Nephron (organoid): ENCODE measurements around the gene CAB39.

Experiments used
- H3K27ac Mint-ChIP-seq, 3 experiments: 2 replicates each; pipeline ENCODE4 v1.8.0; 2020; ENCODE audit warnings: mixed read lengths in 3 of 3, mild to moderate bottlenecking in 2 of 3, moderate library complexity in 1 of 3
- H3K27me3 Mint-ChIP-seq: 2 replicates; pipeline ENCODE4 v1.8.0; 2021; ENCODE audit warnings: low read depth, mild to moderate bottlenecking, moderate library complexity, mixed read lengths
- H3K36me3 Mint-ChIP-seq: 2 replicates; pipeline ENCODE4 v1.8.0; 2020; ENCODE audit warnings: low read depth, mixed read lengths
- H3K4me1 Mint-ChIP-seq: 2 replicates; pipeline ENCODE4 v1.8.0; 2020; ENCODE audit warnings: mixed read lengths
- H3K4me3 Mint-ChIP-seq, 3 experiments: 2 replicates each; pipeline ENCODE4 v1.8.0; 2020; ENCODE audit warnings: mild to moderate bottlenecking in 3 of 3, mixed read lengths in 3 of 3, moderate library complexity in 2 of 3
- H3K9me3 Mint-ChIP-seq: 2 replicates; pipeline ENCODE4 v1.8.0; 2020; ENCODE audit warnings: mixed read lengths
- CTCF ChIP-seq, 3 experiments: fragments of 200-600 bp; sonication (generic); IDR thresholded peaks; one replicate each; pipeline ENCODE4 v1.5.0; 2021; ENCODE audit warnings: antibody characterized with exemption in 3 of 3; ENCODE audit not compliant: unreplicated experiment in 3 of 3

The CAB39 gene

GRCh38 chr2:230788554-230789175 is 76.0 kb downstream of the CAB39 start:
- H3K27me3 Mint-ChIP-seq, result no peaks in the 10 kb centered on the region
- no peak for TF ChIP-seq CTCF (IDR thresholded peaks at IDR 0.05; ENCODE audit: unreplicated experiment in 3 of 3)
- peaks cover 5% of the 10 kb centered on the region for H3K4me1 Mint-ChIP-seq
- peaks cover 89% of the 10 kb centered on the region for H3K36me3 Mint-ChIP-seq
- H3K27ac Mint-ChIP-seq, result no peak overlapping the region
- no peak overlapping the region for H3K4me3 Mint-ChIP-seq
- H3K9me3 Mint-ChIP-seq, result peaks cover 46% of the 10 kb centered on the region

DNA sequence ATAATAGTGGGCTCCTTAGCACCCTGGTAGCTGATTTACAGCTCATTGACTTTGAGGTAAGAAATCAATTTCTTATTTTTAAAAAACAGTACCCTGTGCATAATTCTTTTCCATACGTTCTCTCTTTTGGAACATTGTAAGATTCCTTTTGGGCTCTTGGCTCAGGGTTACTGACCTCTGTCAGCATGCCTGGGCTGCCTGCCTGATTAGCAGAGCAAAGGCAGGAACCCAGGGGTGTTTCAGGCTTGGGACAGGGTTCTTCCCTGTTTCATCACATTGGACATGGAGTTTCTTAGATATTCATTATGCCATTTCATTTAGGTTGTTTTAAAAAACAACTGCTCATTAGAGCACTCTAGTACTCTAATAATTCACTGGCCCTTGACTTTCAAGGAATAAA is 78.3 kb downstream of the CAB39 start:
- Mint-ChIP-seq H3K9me3 (peaks cover 32% of the 10 kb centered on the region), H3K36me3 (peaks cover 82% of the 10 kb centered on the region), H3K27me3 (no peaks in the 10 kb centered on the region), H3K4me1 (no peaks in the 10 kb centered on the region), H3K4me3 (no peak overlapping the region), H3K27ac (no peak overlapping the region)
- TF ChIP-seq CTCF (IDR thresholded peaks at IDR 0.05; ENCODE audit: unreplicated experiment in 3 of 3), result no peak

DNA sequence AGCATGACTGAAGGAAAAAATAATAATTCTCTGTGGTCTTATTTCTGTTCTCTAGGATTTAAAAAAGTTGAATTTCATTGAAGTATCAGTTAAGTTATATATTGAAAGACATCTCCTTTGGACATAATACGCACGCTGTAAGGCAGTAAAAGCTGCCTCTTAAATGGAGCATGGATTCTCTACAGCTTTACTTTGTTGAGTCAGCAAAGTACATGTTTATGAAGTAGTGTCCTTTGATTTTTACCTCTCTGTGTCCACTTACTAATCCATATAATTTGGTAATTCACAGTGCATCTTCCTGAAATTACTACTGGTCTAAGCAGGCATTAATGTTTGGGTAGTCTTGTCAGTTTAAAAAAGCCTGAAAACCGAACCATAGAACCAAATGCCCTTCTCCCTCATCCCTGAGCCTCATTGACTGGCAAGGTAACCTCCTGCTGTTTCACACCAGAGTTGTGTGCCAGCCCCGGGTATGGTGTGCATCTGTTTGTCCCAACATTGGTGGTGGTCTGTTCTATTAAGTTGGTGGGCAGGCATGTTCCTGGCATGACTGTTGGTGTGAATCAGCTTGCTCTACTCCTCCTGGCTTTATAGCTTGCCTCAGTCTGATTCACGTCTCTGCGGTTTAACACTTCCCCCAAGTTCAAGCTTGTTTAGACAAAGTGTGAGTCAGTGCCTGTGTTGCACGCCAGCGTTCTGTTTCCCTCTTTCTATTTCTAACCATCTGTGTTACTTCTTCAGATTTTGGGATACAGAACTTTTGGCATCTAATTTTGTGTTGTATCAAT is 81.1 kb downstream of the CAB39 start:
- Mint-ChIP-seq H3K27me3 (no peaks in the 10 kb centered on the region), H3K27ac (no peak overlapping the region), H3K9me3 (peaks cover 15% of the 10 kb centered on the region)

GRCh38 chr2:230794497-230794896 is 81.9 kb downstream of the CAB39 start:
- Mint-ChIP-seq H3K4me3 (no peak overlapping the region), H3K4me1 (no peaks in the 10 kb centered on the region), H3K27ac (no peak overlapping the region), H3K36me3 (peaks cover 58% of the 10 kb centered on the region), H3K27me3 (no peaks in the 10 kb centered on the region), H3K9me3 (peaks cover 8% of the 10 kb centered on the region)
- TF ChIP-seq CTCF (IDR thresholded peaks at IDR 0.05; ENCODE audit: unreplicated experiment in 3 of 3), result no peak

More for the DNA sequence above, 81.1 kb downstream of the CAB39 start:
- Mint-ChIP-seq H3K4me3 (no peak overlapping the region), H3K4me1 (no peaks in the 10 kb centered on the region), H3K36me3 (peaks cover 59% of the 10 kb centered on the region)
- TF ChIP-seq CTCF (IDR thresholded peaks at IDR 0.05; ENCODE audit: unreplicated experiment in 3 of 3), result no peak

DNA sequence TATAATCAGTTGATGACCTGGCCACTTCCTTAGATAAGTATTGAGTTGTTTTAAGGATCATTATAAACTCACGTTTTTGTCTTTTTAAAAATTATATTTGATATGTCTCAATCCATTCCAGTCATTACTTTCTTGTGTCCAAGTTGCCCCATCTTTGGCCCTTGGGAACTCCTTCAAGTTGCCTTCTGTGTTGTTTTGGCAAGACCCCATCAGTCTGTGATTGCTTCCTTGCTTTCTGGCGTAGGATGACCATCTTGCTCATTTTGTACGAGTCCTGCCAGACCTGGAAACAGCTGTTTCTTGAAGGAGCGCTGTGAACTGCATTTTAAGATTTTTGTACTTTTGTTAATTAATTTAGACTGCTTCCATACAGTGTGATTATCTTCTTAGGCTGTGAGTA is 83.2 kb downstream of the CAB39 start:
- H3K27me3 Mint-ChIP-seq, result no peaks in the 10 kb centered on the region
- H3K36me3 Mint-ChIP-seq, result peaks cover 55% of the 10 kb centered on the region
- H3K4me3 Mint-ChIP-seq, result no peak overlapping the region
- H3K27ac Mint-ChIP-seq, result no peak overlapping the region
- H3K4me1 Mint-ChIP-seq, result no peaks in the 10 kb centered on the region
- peaks cover 6% of the 10 kb centered on the region for H3K9me3 Mint-ChIP-seq
- TF ChIP-seq CTCF (IDR thresholded peaks at IDR 0.05; ENCODE audit: unreplicated experiment in 3 of 3), result no peak
